LNCAP (cell line): Measurements from ENCODE around the gene WFIKKN1.

Experiments
- TF ChIP-seq, protein P1 (sequence below): fragments of 450-650 bp; IDR thresholded peaks from 2 replicates; pipeline ENCODE4 v1.5.1; 2017; ENCODE audit warnings: mild to moderate bottlenecking

Gene WFIKKN1

DNA sequence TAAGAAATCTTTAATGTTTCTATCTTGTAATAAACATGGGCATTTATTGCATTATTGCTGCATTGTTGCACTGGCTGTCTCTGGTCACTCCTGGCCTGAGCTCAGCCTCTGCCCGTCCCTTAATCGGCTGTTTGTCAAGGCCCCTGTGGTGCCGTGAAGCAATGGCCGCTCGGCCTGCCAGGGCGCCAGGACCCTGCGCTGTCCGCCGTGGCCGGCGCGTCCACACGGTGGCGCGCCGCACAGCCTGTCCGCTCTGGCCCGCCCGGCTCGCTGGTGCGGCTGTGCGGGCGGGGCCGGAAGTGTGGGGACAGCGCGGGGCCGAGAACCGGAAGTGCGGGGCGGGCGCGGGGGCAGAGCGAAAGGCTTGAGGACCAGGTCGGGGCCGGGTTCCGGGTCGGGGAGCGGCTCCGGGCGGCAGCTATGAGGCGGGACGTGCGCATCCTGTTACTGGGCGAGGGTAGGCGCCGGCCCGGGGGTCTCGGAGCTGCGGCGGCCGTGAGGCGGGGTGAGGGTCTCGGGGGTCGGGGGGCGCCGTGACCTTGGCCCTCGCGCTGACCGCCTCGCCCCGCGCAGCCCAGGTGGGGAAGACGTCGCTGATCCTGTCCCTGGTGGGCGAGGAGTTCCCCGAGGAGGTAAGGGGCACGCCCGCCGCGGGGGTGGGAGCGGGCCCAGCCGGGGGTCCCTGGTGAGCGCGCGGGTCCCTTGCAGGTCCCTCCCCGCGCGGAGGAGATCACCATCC, 37.2 kb downstream of the WFIKKN1 start, which contains the start of gene RHOT2:
Gene RHOT2, plus strand, starts transcription at position 353 of the 739 bp plus-strand sequence. Its CDS starts 68 bp downstream, at position 421.
- TF ChIP-seq, protein P1, sequence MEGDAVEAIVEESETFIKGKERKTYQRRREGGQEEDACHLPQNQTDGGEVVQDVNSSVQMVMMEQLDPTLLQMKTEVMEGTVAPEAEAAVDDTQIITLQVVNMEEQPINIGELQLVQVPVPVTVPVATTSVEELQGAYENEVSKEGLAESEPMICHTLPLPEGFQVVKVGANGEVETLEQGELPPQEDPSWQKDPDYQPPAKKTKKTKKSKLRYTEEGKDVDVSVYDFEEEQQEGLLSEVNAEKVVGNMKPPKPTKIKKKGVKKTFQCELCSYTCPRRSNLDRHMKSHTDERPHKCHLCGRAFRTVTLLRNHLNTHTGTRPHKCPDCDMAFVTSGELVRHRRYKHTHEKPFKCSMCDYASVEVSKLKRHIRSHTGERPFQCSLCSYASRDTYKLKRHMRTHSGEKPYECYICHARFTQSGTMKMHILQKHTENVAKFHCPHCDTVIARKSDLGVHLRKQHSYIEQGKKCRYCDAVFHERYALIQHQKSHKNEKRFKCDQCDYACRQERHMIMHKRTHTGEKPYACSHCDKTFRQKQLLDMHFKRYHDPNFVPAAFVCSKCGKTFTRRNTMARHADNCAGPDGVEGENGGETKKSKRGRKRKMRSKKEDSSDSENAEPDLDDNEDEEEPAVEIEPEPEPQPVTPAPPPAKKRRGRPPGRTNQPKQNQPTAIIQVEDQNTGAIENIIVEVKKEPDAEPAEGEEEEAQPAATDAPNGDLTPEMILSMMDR = peak; percentile 99

- TF ChIP-seq, protein P1 = no peak
Observed at GRCh38 chr16:668519-669171, 37.9 kb downstream of the WFIKKN1 start.

- TF ChIP-seq, protein P1 = no peak
Observed at GRCh38 chr16:669666-670065, 38.9 kb downstream of the WFIKKN1 start.

GRCh38 chr16:670485-671352, 39.9 kb downstream of the WFIKKN1 start:
- TF ChIP-seq, protein P1 = no peak

GRCh38 chr16:671353-672131, 40.8 kb downstream of the WFIKKN1 start:
- TF ChIP-seq, protein P1 = no peak

DNA sequence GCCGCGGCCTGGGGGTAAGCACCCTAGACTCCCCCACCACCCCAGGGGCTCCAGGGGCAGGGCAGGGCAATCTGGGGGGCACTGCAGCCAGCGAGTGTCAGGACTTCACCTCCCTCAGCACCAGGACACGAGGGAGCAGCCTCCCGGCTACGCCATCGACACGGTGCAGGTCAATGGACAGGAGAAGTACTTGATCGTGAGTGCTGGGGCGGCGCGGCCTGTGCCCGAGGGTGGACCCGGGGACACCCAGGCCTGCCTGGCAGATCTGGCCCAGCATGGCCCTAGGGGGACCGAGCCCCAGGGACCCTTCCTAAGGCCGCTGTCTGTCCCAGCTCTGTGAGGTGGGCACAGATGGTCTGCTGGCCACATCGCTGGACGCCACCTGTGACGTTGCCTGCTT, 41.6 kb downstream of the WFIKKN1 start:
- TF ChIP-seq, protein P1 = no peak

GRCh38 chr16:672851-673250, 42.1 kb downstream of the WFIKKN1 start:
- TF ChIP-seq, protein P1 = no peak
